ENCODE measurements around the gene DTX3L. TPM values are rescaled to one million over a fixed set of nuclear protein-coding genes. Genes with fewer than 3 reads are reported as not detected.

The DTX3L gene
- total and polyA plus RNA-seq, 10 of the 15 experiments (the other 5 are each of a cell fraction or from before 2014, with no cell fraction given): 9.9 to 41.4 (median 21.7) TPM

DNA sequence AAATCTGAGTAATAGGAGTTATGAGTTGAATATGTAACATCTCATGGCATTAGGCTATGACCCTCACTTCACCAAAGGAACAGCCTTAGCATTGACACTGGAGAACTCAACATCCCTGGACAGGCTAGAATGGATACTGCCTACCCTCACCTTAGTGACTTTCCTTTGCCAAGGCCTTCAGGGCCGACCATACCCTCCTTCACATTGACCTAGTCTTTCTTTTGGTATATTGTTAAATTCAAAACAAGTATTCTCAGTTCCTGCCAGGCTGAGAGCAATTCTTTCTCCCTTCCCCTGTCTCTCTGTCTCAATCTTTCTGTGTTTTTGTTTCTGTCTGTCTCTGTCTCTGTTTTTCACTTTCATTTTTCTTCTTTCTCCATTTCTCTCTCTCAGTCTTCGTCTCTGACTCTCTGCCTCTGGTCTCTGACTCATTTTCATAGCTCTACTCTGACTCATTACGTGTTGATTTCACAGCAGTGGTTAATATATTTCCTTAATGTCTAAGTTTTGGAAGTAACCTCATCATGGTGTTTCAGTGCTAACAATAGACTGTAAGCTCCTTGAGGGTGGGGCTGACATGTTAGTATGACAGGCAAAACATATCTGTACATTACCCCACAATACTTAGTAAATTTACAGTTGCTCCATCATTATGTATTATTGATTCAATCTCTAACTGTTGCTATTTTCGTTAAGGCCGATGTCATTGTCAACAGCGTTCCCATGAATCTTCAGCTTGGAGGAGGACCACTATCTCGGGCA is 45.8 kb downstream of the DTX3L start (continued):
- TF ChIP-seq FOXM1 (IDR thresholded peaks at IDR 0.05; ENCODE audit: low read depth, low read length): peak; percentile 99
- TF ChIP-seq CHD4 (IDR thresholded peaks at IDR 0.05): 0 out of 2 replicates have a peak, but pooled peaks have one; percentile 93
- no peak for TF ChIP-seq ZBTB4 (CRISPR knock-in tag; IDR thresholded peaks at IDR 0.05)
- TF ChIP-seq, protein P1, sequence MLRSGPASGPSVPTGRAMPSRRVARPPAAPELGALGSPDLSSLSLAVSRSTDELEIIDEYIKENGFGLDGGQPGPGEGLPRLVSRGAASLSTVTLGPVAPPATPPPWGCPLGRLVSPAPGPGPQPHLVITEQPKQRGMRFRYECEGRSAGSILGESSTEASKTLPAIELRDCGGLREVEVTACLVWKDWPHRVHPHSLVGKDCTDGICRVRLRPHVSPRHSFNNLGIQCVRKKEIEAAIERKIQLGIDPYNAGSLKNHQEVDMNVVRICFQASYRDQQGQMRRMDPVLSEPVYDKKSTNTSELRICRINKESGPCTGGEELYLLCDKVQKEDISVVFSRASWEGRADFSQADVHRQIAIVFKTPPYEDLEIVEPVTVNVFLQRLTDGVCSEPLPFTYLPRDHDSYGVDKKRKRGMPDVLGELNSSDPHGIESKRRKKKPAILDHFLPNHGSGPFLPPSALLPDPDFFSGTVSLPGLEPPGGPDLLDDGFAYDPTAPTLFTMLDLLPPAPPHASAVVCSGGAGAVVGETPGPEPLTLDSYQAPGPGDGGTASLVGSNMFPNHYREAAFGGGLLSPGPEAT (IDR thresholded peaks at IDR 0.05; ENCODE audit: low read depth): peak; percentile 96
- TF ChIP-seq ZBED1 (IDR thresholded peaks at IDR 0.05; ENCODE audit: borderline replicate concordance): peak; percentile 97
- no peak for TF ChIP-seq ZBTB11 (CRISPR knock-in tag; IDR thresholded peaks at IDR 0.05)
- TF ChIP-seq LARP7 (IDR thresholded peaks at IDR 0.05): no peak
- no peak for TF ChIP-seq RBBP5 (conservative IDR thresholded peaks at IDR 0.05)
- no peak for TF ChIP-seq IRF3 (IDR thresholded peaks at IDR 0.05)
- no peak for TF ChIP-seq YY1 (IDR thresholded peaks at IDR 0.05; ENCODE audit: low read depth, low read length)
- peak; percentile 98; the same call in 1 of the 2 replicates for TF ChIP-seq MTA3 (IDR thresholded peaks at IDR 0.05; ENCODE audit: borderline replicate concordance, low read length)
- no peak for TF ChIP-seq HSF1 (IDR thresholded peaks at IDR 0.05; ENCODE audit: low read depth, low read length)
- peak; percentile 98 for TF ChIP-seq BCL11A (IDR thresholded peaks at IDR 0.05; ENCODE audit: low read depth, low read length)
- TF ChIP-seq CREM (IDR thresholded peaks at IDR 0.05; ENCODE audit: low read depth): peak; percentile 97
- peak; percentile 54; the same call in 1 of the 3 replicates for TF ChIP-seq POU2F2 (IDR thresholded peaks at IDR 0.05; ENCODE audit: borderline replicate concordance, low read depth, low read length)
- peak; percentile 99 for TF ChIP-seq ATF7 (IDR thresholded peaks at IDR 0.05; ENCODE audit: low read depth)
- TF ChIP-seq EP300 (IDR thresholded peaks at IDR 0.05; ENCODE audit: borderline replicate concordance in 1 of 2, control insufficient read depth in 1 of 2, low read depth in 2 of 2, low read length in 2 of 2): peak; percentile 91 to 99
- TF ChIP-seq RUNX3 (IDR thresholded peaks at IDR 0.05; ENCODE audit: low read length): peak; percentile 100
- TF ChIP-seq FOXK2 (IDR thresholded peaks at IDR 0.05): peak; percentile 75
